GM21825 (cell line): ENCODE data around the gene ATP8A2.

Experiments used
- ATAC-seq: cut with Tn5 transposase; IDR thresholded peaks from one replicate; pipeline ENCODE4 v1.9.1; 2021; ENCODE audit warnings: mild to moderate bottlenecking, moderate library complexity; ENCODE audit not compliant: unreplicated experiment

ATP8A2 gene

DNA sequence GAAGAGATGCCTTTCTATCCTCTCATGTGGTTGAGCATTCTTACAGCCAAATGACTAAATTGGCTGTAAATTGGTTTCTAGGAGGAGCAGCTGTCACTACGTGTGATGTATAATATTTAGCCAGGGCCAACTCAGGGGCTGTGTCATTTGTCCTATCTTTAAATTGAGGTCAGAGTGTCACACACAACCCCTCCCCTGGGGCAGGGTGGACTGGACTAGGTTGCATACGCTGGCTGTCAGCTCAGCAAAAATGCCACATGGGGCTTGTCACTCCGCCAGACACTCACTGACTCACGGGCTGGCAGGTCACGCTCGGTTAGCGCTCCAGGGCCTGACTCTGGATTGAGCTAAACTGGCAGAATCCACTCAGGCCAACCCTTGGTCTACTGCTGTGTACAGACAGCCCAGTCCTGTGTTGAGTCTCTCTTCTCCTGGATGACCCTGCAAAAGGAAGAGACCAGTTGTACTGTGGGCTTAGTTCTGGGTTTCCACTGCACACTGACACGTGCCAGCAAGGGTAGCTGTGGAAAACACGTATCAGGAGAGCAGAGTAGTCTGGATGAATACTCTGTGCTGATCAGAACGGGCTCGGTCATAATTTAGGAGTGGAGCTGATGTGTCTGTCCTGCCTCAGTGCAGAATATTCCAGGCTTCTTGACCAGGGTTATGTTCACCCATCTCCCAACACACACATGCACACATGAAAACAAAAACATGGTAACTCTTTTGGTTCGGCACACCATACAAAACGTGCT, 650.9 kb downstream of the ATP8A2 start:
- ATAC-seq = no peak

DNA sequence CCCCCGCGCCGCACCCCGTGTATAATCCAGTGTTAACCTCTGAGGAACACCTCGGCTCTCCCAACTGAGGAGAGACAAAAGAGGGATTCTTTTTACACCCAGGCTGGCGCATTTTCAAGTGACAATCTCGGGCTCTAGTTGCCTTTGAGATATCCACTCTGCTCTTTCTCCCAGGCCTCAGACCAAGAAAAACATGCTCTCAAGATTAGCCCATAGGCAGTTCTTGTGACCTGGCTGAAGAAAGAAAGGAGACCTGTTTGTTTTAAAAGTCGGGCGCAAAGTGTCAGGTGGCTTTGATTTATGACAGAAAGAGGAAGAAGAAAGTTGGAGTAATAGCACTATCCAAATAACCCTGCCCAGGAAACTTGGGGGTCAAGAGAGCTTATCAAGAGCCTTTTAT, 652.8 kb downstream of the ATP8A2 start:
- ATAC-seq = no peak

DNA sequence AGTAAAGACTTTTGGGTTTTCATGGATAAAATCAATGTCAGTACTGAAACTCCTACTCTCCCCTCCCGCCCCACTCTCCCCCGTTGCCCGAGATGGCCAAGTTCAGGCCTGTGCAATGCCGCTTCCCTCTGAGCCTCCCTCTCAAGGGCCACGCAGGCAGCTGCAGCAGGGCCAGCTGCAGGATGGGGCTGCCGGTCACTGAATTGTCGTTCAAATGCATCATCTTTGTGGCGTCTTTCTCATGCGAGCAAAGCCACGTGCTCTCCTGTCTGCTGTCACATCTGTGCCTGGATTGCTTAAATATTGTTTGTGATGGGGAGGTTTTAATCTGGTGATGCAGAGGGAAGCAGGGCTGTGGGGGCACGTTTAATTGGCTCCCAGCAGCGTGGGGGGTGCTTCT, 653.4 kb downstream of the ATP8A2 start:
- no peak for ATAC-seq

DNA sequence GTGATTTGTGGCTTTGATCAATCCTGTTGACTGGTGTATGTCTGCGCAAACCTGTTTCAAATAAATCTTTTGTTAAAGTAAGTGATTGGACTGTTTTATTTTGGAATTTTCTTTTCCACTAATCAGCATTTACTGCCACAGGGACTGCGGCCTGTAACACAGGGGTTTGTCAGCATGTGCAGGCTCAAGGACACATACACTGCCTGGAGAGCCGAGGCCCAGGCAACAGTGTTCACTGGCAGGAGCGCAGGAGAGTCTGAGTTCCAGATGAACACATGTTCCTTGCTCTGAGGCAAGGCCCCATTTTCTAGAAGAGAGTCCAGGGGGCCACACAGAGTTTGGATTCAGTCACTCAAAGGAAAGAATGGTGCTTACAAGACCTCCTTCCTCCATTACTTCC, 654.0 kb downstream of the ATP8A2 start:
- ATAC-seq = no peak

DNA sequence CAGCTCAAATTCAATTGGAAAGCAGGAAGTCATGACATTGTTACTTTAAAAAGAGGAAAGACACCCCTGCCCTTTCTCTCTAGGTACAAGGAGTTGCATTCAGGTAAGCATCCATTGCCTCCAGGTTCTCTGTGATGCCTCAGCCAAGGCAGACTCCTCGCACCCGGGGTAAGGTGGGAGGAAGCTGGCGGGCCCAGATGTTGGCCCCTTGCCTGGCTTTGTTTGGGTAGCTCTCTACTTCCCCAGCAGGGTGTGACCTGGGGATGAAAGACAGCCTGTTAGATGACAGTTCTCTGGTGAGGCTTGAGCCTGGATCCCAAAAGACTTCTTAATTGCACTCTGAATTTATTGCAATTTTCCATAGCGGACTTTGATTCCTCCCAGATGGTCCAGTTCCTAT, 654.4 kb downstream of the ATP8A2 start:
- ATAC-seq = no peak

DNA sequence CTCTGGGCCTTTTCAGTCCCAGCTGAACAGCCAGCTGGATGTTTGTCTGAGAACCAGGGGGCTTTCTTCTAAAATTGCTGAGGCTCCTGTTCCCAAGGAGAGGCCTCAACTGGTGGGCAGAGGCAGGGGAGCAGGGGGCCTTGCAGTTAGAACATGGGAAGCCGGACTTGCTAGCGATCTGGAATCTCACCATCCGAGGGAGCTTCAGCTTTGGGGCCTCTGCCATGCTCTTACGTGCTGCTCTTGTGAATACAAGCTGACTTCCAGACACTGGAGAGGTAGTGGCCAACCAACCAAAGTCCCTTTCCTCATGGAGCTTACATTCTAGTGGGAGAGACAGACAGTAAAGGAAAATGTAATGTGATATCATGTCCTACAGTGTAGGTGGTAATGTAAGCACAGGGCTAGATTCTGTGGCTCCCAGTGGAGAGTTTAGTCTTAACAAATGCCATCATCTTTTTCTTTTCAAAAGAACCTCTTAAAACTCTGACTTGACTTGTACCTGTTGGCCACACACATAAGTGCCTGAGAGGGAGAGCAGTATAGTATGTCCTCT, 657.9 kb downstream of the ATP8A2 start:
- no peak for ATAC-seq

DNA sequence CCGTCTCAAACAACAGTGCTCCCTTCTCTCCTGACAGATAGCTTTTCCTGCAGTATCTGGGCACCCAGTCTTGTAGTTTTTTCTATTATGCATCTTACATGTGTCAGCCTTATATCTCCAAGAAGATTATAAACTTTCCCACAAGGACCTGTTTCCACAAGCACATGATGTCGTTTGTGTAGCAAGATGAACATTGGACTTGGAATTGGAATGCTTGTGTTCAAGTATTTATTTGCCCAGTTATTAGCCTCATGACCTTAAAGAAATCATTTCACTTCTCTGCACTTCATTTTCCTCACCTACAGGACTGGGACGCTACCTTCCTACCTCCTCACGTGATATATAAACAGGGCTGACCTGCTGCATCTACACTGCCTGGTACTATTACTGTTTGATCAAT, 658.6 kb downstream of the ATP8A2 start:
- no peak for ATAC-seq

DNA sequence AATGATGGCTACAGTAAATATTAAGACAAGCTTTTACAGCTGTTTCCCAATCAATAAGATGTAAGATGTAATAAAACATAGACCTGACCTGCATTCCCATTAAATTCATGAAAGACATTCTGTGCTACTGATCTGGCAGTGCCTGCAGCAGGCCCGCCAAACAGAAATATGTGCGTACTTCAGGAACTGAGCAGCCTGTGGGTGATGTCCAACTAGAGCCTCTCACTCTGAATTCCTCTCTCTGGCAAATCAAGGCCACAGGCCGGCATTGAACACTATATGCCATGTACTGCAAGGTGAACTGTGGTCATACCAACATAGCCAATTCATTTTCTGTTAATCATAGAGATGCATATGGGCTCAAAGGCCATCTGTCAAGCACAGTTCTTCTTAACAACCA, 662.2 kb downstream of the ATP8A2 start:
- no peak for ATAC-seq

DNA sequence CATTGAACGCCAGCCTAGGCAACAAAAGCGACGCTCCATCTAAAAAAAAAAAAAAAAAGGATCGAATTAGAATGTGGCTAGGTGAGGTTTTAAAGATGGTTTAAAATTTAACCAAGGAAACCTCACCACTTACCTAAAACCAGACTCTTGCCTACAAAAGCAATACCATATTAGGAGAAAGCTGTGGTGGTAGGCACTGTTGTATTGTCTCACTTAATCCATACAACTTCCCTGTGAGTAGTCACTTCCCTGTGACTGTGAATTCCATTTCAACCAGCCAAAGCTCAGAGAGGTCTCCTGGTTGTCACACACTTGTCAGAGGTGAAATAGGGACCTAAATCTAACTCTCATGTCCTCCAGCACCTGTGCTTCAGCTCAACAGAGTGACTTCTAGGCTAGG, 664.6 kb downstream of the ATP8A2 start:
- ATAC-seq = no peak

DNA sequence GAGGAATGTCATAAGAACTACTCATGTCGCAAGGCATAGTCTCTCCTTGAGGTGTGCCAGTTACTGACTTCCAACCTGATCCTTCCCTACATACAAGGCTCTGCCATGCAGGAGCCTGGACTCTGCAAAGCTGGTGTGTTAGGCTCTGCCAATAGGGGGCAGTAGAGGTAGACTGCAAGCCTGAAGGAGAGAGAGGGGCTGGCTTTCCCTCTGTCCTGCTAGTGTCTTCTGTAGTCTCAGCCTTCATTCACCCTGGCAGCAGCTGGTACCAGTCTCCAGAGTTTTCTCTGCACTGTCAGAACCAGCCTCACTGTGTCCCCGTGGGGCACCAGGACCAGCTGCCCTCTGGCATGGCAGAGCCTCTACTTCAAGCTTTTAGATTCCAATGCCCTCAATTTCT, 665.5 kb downstream of the ATP8A2 start:
- ATAC-seq = no peak

DNA sequence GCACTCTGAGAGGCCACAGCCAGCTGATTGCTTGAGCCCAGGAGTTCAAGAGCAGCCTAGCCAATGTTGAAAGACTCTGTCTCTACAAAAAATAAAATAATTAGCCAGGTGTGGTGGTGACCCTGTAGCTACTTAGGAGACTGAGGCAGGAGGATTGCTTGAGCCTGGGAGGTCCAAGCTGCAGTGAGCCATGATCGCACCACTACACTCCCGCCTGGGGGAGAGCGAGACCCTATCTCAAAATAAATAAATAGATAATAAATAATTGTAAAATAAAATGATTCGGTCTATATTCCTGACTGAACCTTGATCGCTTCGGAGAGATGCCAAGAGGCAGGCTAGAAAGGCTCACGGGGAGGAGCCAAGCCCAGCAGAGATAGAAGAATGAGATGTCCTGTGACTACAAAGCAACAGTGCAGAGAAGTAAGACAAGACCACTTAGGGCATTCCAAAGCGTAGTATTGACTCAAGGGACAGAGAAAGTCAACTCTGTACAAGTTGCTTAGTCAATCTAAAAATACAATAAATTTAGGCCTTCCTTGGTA, 667.2 kb downstream of the ATP8A2 start:
- ATAC-seq = no peak

DNA sequence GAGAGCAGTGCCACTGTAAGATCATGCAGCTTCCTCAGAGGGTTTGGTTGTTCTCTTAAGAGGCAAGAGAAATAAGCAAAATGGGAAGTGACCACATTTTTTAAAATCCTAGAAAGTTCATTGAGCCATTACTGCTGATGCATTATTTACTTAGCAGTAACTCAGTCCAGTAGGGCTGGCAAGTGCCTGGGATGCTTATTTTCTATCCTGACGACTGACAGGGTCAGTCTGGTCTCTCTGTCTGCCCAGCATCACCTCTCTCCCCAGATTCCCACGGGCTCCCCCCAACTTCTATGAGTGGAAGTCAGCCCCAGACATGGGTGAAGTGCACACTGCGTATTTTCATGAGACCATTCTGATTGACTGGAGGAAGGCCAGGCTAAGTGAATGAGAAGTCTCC, 669.7 kb downstream of the ATP8A2 start:
- no peak for ATAC-seq

DNA sequence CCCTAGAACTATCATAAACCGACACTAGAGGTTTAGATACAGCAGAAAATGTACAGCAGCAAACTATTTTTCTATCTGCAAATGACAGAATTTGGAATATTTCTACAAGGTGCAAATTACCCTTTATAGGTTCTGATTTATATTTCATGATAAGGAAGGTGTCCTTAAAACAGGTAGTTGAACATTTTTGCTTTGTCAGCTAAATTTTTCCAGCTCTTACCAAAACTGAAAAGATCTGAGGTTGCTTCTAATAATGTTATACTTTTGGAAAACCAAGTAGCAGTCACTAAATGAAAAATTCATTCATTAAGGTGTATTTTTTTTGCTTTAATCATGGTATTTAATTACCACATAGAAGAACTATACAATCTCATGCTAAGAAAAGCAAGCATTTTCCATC, 671.0 kb downstream of the ATP8A2 start:
- ATAC-seq = no peak

DNA sequence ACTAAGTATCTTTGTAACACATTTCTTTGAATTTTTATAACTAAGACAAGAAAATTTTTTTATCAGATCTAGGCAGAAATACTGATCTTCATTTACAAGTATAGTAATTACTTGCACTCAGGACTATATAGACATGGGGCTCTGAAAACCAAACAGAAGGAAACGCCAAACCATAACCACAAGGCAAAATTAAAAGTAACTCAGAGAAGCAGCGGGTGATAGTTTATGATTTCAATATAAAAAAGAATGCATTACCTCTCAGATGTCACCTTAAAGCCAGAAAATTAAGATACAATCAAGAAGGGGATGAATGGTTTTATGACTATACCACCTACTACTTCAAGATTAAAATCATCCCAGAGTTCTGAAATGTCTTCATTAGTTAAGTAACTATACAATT, 673.4 kb downstream of the ATP8A2 start:
- ATAC-seq = no peak

DNA sequence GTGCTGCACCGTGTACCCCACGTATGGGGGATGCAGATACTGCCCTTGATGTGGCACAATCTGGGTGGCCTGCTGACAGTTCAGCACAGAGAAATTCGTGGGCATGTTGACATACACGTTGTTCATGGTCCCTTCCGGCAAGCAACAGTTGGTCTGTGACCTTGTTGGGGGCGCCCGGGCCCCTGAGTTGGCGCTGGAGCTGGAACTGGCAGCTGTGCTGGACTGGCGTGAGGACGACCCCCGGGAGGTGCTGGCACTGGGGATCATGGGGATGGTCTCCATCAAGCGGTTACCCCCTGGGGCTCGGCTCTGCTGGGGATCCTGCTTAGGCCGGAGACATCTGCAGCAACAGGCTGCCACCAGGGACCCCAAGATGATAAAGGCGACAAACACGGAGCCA, 674.9 kb downstream of the ATP8A2 start:
- no peak for ATAC-seq

DNA sequence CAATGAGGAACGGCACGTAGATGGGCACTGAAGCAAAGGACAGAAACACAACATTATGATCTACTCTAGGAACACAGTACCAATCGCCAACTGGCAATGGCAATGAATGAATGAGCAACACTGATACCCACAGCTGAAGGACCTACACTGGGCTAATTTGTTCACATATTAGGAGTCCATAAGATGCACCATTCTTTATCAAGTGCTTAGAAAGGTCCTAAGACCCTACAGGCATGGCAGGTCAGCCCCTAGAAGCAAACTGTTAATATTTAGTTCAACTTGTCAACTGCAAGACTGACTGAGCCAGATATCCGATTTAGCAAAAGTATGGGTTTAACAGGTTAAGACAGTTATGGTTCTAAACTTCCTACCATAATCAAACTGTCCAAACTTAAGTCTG, 675.3 kb downstream of the ATP8A2 start:
- no peak for ATAC-seq

DNA sequence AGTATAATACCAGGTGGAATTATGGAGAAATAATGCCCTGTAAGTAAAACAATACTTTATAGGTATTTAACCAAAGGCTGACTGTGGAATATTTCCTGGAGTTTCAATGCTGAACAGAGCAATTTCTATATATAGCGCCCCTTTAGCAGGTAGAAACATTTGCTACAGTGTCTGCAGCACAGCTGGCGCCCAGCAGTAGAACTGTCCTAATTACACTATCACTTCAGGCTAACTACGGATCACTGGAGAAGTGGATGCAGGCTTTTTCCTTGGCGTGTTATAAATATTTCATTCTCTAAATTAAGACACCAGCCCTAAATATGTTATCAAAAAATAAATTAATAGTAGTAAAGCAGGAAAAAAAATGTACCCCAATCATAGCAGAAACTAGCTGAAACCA, 677.0 kb downstream of the ATP8A2 start:
- no peak for ATAC-seq

DNA sequence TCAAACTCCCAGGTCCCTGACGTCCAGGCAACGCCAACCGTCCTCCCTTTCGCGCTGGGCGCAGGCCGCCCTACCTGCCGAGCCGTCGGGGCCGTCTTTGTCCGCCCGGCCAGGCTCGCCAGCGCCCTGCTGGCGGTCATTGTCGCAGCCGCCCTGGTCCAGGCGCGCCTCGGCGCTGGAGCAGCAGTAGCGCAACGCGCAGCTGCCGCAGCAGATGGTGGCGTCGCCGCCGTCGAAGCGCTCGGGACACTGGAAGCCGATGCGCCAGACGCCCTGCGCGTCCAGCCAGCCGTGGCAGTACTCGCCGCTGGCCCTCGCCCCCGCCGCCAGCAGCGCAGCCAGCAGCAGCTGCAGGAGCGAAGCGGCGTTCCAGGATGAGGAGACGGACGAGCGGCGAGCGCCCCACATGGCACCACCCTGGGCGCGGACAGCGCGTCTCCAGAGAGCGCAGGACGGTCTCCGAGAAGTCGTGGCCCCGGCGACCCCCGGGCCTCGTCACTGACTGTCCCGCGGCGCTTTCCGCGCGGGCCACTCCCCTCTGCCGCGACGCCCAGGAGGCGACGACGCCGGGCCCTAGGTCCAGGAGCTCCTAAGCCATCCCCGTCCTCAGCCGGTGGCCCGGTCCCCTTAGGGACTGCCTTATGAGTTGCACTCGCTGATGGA, 678.9 kb downstream of the ATP8A2 start:
- no peak for ATAC-seq

DNA sequence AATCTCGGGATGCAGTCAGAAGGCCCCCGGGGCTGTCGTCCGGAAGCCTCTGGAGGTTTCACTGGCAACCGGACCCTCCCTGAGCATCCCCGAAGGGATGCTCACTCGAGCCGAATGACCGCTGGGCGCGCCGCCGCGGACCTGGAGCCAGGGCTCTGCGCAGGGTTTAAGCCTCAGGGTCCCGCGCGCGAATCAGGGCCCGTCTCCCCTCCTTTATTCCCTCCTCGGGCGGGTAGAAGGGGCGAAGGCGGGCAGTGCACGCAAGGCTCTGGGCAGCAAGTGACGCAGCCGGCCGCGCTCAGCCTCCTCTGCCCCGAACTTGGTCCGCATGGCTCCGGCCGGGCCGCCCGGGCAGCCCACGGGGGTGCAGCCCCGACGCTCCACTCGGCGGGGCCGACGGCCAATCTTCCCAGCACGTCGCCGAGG, 679.5 kb downstream of the ATP8A2 start:
- ATAC-seq = no peak

DNA sequence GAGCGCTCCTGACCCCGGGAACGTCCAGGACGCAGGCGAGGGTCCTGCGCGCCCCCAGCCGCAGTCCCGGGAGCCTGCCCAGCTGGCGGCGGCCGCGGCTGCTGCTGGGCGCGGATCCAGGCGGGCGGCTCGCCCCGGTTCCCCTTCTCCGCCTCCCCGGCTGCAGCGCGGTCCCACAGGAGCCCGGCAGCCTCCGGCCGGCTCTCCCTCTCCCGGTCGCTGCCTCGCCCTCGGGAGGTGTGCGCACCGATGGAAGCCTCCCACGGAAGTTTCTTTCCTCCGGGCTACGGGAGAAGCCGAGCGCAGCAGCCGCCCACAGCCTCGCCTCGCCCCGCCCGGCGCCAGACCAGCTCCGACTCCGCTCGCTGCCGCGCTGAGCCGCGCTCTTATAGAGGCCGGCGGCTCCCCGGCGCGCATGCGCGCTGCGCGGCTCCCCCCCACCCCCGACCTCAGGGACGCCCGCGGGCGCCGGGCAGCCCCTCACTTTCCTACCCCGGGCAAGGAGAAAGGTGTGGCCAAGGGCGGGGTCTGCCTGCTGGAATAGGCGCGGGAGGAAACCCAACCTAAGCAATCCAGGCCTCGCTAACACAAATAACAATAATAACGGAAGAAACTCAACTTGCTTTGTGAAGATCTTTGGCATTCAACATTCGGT, 680.0 kb downstream of the ATP8A2 start, which contains the start of gene SHISA2:
TSS of gene SHISA2 (minus strand) at position 360 of the 655 bp plus-strand sequence. CDS start 1,041 bp downstream, outside the sequence.
- ATAC-seq = no peak

DNA sequence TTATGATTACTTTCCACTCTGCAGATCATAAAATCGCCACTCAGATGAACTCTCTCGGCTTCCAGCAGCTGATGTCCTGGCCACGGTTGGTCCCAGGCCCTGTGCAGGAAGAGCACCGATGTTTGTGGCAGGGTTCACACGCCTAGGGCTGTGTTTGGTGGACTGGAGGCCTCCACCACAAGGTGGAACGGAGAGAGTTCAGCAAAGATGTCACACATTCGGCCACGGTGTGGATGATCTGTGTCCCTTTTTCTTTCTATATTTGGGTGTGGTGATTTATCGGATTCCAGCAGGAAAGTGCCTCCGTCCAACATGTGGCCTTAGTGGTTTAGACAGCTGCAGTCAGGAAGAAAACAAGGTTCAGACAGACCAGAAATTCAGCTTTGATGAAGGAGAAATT, 680.6 kb downstream of the ATP8A2 start:
- ATAC-seq = no peak
